Measurements from ENCODE around the gene ABHD11. TPM values are rescaled to one million over a fixed set of nuclear protein-coding genes. Genes with fewer than 3 reads are reported as not detected.

The ABHD11 gene
- total and polyA plus RNA-seq, 4 donors = 5.1 to 7.6 (median 6.6) TPM

DNA sequence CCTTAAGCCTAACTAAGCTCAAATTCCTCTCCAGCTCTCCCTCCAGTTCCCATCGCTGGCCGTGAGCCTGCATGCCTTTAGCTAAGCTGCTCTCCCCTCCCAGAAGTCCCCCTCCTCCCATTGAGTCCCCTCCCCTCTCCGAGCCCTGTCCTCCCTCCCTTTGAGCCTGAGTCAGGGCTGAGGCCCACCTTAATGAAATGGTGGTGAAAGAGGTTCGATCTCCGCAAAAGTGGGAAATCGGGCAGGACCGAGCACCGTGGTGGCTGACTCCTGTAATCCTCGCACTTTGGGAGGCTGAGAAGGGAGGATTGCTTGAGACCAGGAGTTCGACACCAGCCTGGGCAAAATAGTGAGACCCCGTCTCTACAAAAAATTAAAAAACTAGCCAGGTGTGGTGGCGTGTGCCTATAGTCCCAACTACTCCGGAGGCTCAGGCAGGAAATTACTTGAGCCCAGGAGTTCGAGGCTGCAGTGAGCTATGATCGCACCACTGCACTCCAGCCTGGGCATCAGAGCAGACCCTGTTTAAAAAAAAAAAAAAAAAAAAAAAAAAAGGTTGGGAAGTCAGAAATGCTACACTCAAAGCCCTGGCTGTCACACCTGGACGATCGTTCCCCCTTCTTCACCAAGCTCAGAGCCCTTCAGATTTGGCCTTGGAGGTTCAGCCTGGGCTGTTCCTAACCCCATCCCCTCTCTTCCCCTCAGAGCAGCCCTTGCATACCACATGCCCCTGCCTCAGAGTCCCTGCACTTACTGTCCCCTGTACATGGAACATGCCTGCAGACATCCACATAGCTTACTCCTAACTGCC lies 32.5 kb upstream of the ABHD11 start:
- peak overlapping the region in 1 of 2 donors; percentile 54 for H3K9ac ChIP-seq (ENCODE audit: low read depth in 1 of 2, low read length in 2 of 2)
- 70% methylated on average over 17 of the region's 17 CpGs for WGBS
- TF ChIP-seq SP1 (IDR thresholded peaks at IDR 0.05) (no peak), YY1 (IDR thresholded peaks at IDR 0.05) (no peak)
- peak overlapping the region; percentile 49 to 81 (median 68) for H3K4me3 ChIP-seq (ENCODE audit: low read depth in 1 of 3, low read length in 3 of 3)
- peak overlapping the region; percentile 91 to 94 for H3K27ac ChIP-seq (ENCODE audit: low read depth in 1 of 2, low read length in 2 of 2)
- H3K9me3 ChIP-seq (ENCODE audit: control insufficient read depth in 4 of 4, low read length in 3 of 4) = no peaks in the 10 kb centered on the region
- no peaks in the 10 kb centered on the region for H3K27me3 ChIP-seq (ENCODE audit: control insufficient read depth in 4 of 4, insufficient read depth in 4 of 4, low read length in 3 of 4)
- no peaks in the 10 kb centered on the region for H3K36me3 ChIP-seq (ENCODE audit: control insufficient read depth in 4 of 4, insufficient read depth in 3 of 4, low read depth in 1 of 4, low read length in 3 of 4)
- no peak for DNase-seq (ENCODE audit: low spot score)
- H3K4me1 ChIP-seq (ENCODE audit: control insufficient read depth in 4 of 4, insufficient read depth in 4 of 4, low read length in 3 of 4) = peaks cover 20 to 58% (median 48%) of the 10 kb centered on the region in 4 donors

DNA sequence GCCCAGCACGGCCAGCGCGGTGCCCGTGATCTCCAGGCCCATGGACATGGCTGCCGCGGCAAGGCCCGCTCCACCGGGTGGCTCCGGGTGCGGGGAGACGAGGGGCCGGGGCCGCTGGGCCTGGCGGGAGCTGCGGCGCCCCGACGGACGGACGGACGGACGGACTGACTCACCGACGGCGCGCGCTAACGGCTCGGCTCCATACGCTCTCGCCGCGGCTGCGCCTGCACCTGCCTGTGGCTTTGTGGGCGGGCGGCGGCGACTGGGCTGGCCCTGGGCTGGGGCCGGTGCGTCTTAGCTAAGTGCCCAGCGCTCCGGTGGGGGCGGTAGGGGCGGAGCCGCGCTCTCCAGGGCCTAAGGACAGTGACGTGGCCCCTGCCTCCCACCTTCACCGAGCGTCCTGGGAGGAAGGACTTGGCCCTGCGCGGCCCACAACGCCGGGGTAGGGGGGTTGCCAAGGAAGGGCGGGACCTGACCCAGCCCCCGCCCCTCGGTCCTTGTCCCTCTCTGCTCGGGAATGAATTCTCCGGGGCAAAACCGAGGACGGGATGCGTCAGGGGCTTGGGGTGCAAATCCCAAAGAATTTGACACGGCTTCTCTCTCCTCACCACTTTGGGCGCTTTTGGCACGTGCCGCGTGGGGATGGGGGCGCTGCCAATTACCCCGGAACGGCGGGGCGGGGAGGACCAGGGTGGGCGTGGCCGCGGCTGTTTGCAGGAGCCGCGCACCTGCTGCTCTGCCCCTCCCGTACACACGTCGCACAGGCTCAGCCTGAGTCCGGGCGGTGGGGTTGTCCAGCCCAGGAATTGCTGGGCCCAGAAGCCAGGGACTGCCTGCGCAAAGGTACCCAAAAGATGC lies 31.6 kb upstream of the ABHD11 start, which contains the start of gene CLDN3:
Gene CLDN3, minus strand, starts transcription at position 269 of the 858 bp plus-strand sequence. Its CDS starts 221 bp downstream, at position 48.
- H3K27ac ChIP-seq (ENCODE audit: low read depth in 1 of 2, low read length in 2 of 2) = peak within 1 kb of the TSS; percentile 91 to 94
- 1% methylated on average over 82 of the region's 82 CpGs for WGBS
- no peaks in the 10 kb centered on the region for H3K27me3 ChIP-seq (ENCODE audit: control insufficient read depth in 4 of 4, insufficient read depth in 4 of 4, low read length in 3 of 4)

DNA sequence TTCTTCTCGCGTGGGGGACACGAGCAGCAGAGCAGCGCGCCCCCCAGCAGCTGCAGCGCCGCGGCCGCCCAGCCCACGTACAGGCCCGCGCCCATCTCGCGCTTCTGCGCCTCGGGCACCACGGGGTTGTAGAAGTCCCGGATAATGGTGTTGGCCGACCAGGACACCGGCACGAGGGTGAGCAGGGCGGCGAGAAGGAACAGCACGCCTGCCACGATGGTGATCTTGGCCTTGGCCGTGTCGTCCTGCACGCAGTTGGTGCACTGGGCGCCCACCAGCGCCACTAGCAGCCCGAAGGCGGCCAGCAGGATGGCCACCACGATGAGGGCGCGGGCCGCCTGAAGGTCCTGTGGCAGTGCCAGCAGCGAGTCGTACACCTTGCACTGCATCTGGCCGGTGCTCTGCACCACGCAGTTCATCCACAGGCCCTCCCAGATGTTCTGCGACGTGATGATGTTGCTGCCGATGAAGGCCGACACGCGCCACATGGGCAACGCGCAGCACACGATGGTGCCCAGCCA lies 30.9 kb upstream of the ABHD11 start:
- no peaks in the 10 kb centered on the region for H3K9me3 ChIP-seq (ENCODE audit: control insufficient read depth in 4 of 4, low read length in 3 of 4)
- peak overlapping the region; percentile 68 to 81 (median 72) for H3K4me3 ChIP-seq (ENCODE audit: low read depth in 1 of 3, low read length in 3 of 3)
- no peaks in the 10 kb centered on the region for H3K27me3 ChIP-seq (ENCODE audit: control insufficient read depth in 4 of 4, insufficient read depth in 4 of 4, low read length in 3 of 4)
- peak overlapping the region; percentile 1 to 28 for H3K9ac ChIP-seq (ENCODE audit: low read depth in 1 of 2, low read length in 2 of 2)
- TF ChIP-seq YY1 (IDR thresholded peaks at IDR 0.05) (no peak), SP1 (IDR thresholded peaks at IDR 0.05) (no peak), NR2F2 (IDR thresholded peaks at IDR 0.05) (no peak), RAD21 (IDR thresholded peaks at IDR 0.05) (no peak)
- TF ChIP-seq, protein P1, sequence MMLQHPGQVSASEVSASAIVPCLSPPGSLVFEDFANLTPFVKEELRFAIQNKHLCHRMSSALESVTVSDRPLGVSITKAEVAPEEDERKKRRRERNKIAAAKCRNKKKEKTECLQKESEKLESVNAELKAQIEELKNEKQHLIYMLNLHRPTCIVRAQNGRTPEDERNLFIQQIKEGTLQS (IDR thresholded peaks at IDR 0.05) = no peak
- TF ChIP-seq, protein P2, sequence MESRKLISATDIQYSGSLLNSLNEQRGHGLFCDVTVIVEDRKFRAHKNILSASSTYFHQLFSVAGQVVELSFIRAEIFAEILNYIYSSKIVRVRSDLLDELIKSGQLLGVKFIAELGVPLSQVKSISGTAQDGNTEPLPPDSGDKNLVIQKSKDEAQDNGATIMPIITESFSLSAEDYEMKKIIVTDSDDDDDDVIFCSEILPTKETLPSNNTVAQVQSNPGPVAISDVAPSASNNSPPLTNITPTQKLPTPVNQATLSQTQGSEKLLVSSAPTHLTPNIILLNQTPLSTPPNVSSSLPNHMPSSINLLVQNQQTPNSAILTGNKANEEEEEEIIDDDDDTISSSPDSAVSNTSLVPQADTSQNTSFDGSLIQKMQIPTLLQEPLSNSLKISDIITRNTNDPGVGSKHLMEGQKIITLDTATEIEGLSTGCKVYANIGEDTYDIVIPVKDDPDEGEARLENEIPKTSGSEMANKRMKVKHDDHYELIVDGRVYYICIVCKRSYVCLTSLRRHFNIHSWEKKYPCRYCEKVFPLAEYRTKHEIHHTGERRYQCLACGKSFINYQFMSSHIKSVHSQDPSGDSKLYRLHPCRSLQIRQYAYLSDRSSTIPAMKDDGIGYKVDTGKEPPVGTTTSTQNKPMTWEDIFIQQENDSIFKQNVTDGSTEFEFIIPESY (IDR thresholded peaks at IDR 0.05) = no peak
- peak overlapping the region; percentile 91 to 94 for H3K27ac ChIP-seq (ENCODE audit: low read depth in 1 of 2, low read length in 2 of 2)
- 29% methylated on average over 49 of the region's 49 CpGs for WGBS
- DNase-seq (ENCODE audit: low spot score) = no peak
- peaks cover 18 to 51% (median 42%) of the 10 kb centered on the region in 4 donors for H3K4me1 ChIP-seq (ENCODE audit: control insufficient read depth in 4 of 4, insufficient read depth in 4 of 4, low read length in 3 of 4)
- no peaks in the 10 kb centered on the region for H3K36me3 ChIP-seq (ENCODE audit: control insufficient read depth in 4 of 4, insufficient read depth in 3 of 4, low read depth in 1 of 4, low read length in 3 of 4)

More for the DNA sequence above, 31.6 kb upstream of the ABHD11 start, which contains the start of gene CLDN3:
- Histone ChIP-seq H3K9ac (ENCODE audit: low read depth in 1 of 2, low read length in 2 of 2) (peak within 1 kb of the TSS; percentile 28 to 54), H3K9me3 (ENCODE audit: control insufficient read depth in 4 of 4, low read length in 3 of 4) (no peaks in the 10 kb centered on the region), H3K36me3 (ENCODE audit: control insufficient read depth in 4 of 4, insufficient read depth in 3 of 4, low read depth in 1 of 4, low read length in 3 of 4) (no peaks in the 10 kb centered on the region), H3K4me1 (ENCODE audit: control insufficient read depth in 4 of 4, insufficient read depth in 4 of 4, low read length in 3 of 4) (peaks cover 20 to 58% (median 47%) of the 10 kb centered on the region in 4 donors), H3K4me3 (ENCODE audit: low read depth in 1 of 3, low read length in 3 of 3) (peak within 1 kb of the TSS; percentile 68 to 81 (median 72))
- peak; percentile 60 for DNase-seq (ENCODE audit: low spot score)
- TF ChIP-seq SP1 (IDR thresholded peaks at IDR 0.05) (peak; percentile 68), HNF4A (conservative IDR thresholded peaks at IDR 0.05) (peak; percentile 57 to 77), EGR1 (IDR thresholded peaks at IDR 0.05; ENCODE audit: low read depth in 2 of 2) (peak in 1 of 2 donors; percentile 65), TAF1 (conservative IDR thresholded peaks at IDR 0.05) (peak; percentile 20), RXRA (IDR thresholded peaks at IDR 0.05) (no peak), JUND (IDR thresholded peaks at IDR 0.05) (peak in 1 of 2 donors; percentile 58), FOXA1 (IDR thresholded peaks at IDR 0.05) (peak; percentile 33), HNF4G (IDR thresholded peaks at IDR 0.05) (peak; percentile 10), YY1 (IDR thresholded peaks at IDR 0.05) (peak; percentile 32)
- TF ChIP-seq, protein P3, sequence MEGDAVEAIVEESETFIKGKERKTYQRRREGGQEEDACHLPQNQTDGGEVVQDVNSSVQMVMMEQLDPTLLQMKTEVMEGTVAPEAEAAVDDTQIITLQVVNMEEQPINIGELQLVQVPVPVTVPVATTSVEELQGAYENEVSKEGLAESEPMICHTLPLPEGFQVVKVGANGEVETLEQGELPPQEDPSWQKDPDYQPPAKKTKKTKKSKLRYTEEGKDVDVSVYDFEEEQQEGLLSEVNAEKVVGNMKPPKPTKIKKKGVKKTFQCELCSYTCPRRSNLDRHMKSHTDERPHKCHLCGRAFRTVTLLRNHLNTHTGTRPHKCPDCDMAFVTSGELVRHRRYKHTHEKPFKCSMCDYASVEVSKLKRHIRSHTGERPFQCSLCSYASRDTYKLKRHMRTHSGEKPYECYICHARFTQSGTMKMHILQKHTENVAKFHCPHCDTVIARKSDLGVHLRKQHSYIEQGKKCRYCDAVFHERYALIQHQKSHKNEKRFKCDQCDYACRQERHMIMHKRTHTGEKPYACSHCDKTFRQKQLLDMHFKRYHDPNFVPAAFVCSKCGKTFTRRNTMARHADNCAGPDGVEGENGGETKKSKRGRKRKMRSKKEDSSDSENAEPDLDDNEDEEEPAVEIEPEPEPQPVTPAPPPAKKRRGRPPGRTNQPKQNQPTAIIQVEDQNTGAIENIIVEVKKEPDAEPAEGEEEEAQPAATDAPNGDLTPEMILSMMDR (IDR thresholded peaks at IDR 0.05; ENCODE audit: low read depth, low read length, missing input control) = no peak

All from liver (tissue), 9 donors.